Panc1 (cell line): ENCODE data around the gene KRT75. TPM values are rescaled to one million over a fixed set of nuclear protein-coding genes. Genes with fewer than 3 reads are reported as not detected.

Experiments used
- ATAC-seq: fragments of 200-7000 bp; cut with Tn5 transposase; 2 replicates; pipeline ENCODE4 v1.9.1; 2020; ENCODE audit warnings: mild to moderate bottlenecking, moderate library complexity
- BruUV-seq: library from RNA; stranded (reverse); fragments of 400-500 nt; replicated peaks from 2 replicates; lab custom pipeline; 2021; lab: Mats Ljungman, UMichigan
- CTCF ChIA-PET: fragments of 300-600 bp; sonication (Branson Sonifier 250); formaldehyde crosslinking; loops from one replicate; lab custom pipeline; 2022; ENCODE audit warnings: antibody characterized with exemption; lab: Charles Lee
- POLR2A ChIA-PET: fragments of 300-600 bp; sonication (Branson Sonifier 250); formaldehyde crosslinking; loops from one replicate; lab custom pipeline; 2022; ENCODE audit warnings: antibody characterized with exemption; lab: Charles Lee
- DNase-seq: peaks from one replicate; pipeline ENCODE4 v3.0.0-alpha.2; 2010; ENCODE audit warnings: low read depth, low spot score
- H3K27ac ChIP-seq: 2 replicates; pipeline ENCODE4 v1.5.1; 2011; ENCODE audit warnings: mild to moderate bottlenecking, low read length, inconsistent platforms
- H3K27me3 ChIP-seq: fragments of 200-500 bp; sonication (Bioruptor generic); 2 replicates; pipeline ENCODE4 v1.6.0; 2014; ENCODE audit warnings: low read length, inconsistent platforms; ENCODE audit not compliant: control insufficient read depth, insufficient read depth
- H3K36me3 ChIP-seq: fragments of 200-500 bp; sonication (Bioruptor generic); 2 replicates; pipeline ENCODE4 v1.5.1; 2014; ENCODE audit warnings: inconsistent platforms, mild to moderate bottlenecking, low read length, moderate library complexity; ENCODE audit not compliant: control insufficient read depth, insufficient read depth
- H3K4me1 ChIP-seq: 2 replicates; pipeline ENCODE4 v1.5.1; 2011; ENCODE audit warnings: inconsistent platforms, mild to moderate bottlenecking, low read length, moderate library complexity; ENCODE audit not compliant: control insufficient read depth, insufficient read depth
- H3K4me3 ChIP-seq, 2 experiments: 2 replicates each; pipeline ENCODE4 v1.5.1; 2011 to 2012; ENCODE audit warnings: low read depth in 2 of 2, low read length in 2 of 2, mild to moderate bottlenecking in 2 of 2, inconsistent platforms in 1 of 2, moderate library complexity in 1 of 2
- H3K9me3 ChIP-seq: fragments of 200-500 bp; sonication (Bioruptor generic); 2 replicates; pipeline ENCODE4 v1.5.1; 2014; ENCODE audit warnings: low read depth, mild to moderate bottlenecking, inconsistent platforms, low read length, moderate library complexity; ENCODE audit not compliant: control insufficient read depth, insufficient read depth
- CTCF ChIP-seq: fragments of 450-650 bp; IDR thresholded peaks from 2 replicates; pipeline ENCODE4 v1.5.1; 2017; ENCODE audit warnings: mild to moderate bottlenecking
- POLR2AphosphoS5 ChIP-seq: IDR thresholded peaks from 2 replicates; pipeline ENCODE4 v1.6.1; 2012; ENCODE audit warnings: mild to moderate bottlenecking, low read depth, low read length, moderate library complexity
- REST ChIP-seq, 2 experiments: IDR thresholded peaks; 2 replicates each; pipeline ENCODE4 v1.6.1; 2011 to 2012; ENCODE audit warnings: low read depth in 2 of 2, control low read depth in 1 of 2, low read length in 1 of 2, mild to moderate bottlenecking in 1 of 2, moderate library complexity in 1 of 2; ENCODE audit not compliant: insufficient read depth in 1 of 2
- SIN3A ChIP-seq: IDR thresholded peaks from 2 replicates; pipeline ENCODE4 v1.6.1; 2012; ENCODE audit warnings: low read depth, mild to moderate bottlenecking, low read length, moderate library complexity, borderline replicate concordance; ENCODE audit not compliant: insufficient read depth
- TCF7L2 ChIP-seq: IDR thresholded peaks from 2 replicates; pipeline ENCODE4 v1.6.1; 2011; ENCODE audit warnings: mild to moderate bottlenecking, low read depth, low read length, inconsistent platforms
- in situ Hi-C: cut with HindIII; loops from 2 replicates; pipeline ENCODE4 v1.10.0; 2016; ENCODE audit warnings: low sequenced_read_pairs, low pct_unique_long_range_greater_than_20kb
- intact Hi-C: fragments of 100-400 bp; cut with micrococcal nuclease; formaldehyde crosslinking; loops from one replicate; pipeline ENCODE4 v1.10.0; 2022; ENCODE audit not compliant: unreplicated experiment
- total RNA-seq: library from RNA; stranded (reverse); gene quantifications from one replicate; pipeline ENCODE4 v1.2.1, GENCODE V29; 2021; ENCODE audit not compliant: unreplicated experiment

Gene KRT75
- total RNA-seq, 1 experiment from 2014 or later = 0.15 TPM

GRCh38 chr12:52399756-52400155 is 34.4 kb downstream of the KRT75 start:
- 0 out of 2 replicates have a peak, but pooled peaks cover 3% of the 10 kb centered on the region for H3K27me3 ChIP-seq
- DNase-seq (no peak), ATAC-seq (no peak)
- BruUV-seq = no TSS peak
- in situ Hi-C loops (no loop called here), intact Hi-C loops (no loop called here)
- CTCF ChIA-PET = no interaction called here
- H3K4me3 ChIP-seq = no peak overlapping the region
- no peaks in the 10 kb centered on the region for H3K4me1 ChIP-seq
- POLR2A ChIA-PET = no interaction called here
- H3K9me3 ChIP-seq = no peaks in the 10 kb centered on the region
- H3K36me3 ChIP-seq = no peaks in the 10 kb centered on the region
- no peak for TF ChIP-seq SIN3A
- TF ChIP-seq CTCF = no peak
- no peak overlapping the region for H3K27ac ChIP-seq

GRCh38 chr12:52398176-52398575 is 36.0 kb downstream of the KRT75 start:
- ChIA-PET POLR2A (interaction anchor here (0.6 kb wide), 1 partner anchor 247 kb away, joined by 8 read pairs; no protein-coding TSS in a partner anchor), CTCF (no interaction called here)
- intact Hi-C loops = no loop called here
- no TSS peak for BruUV-seq
- ATAC-seq = no peak
- Histone ChIP-seq H3K4me3 (no peak overlapping the region), H3K9me3 (no peaks in the 10 kb centered on the region), H3K27ac (no peak overlapping the region), H3K4me1 (no peaks in the 10 kb centered on the region), H3K36me3 (no peaks in the 10 kb centered on the region), H3K27me3 (0 out of 2 replicates have a peak, but pooled peaks cover 3% of the 10 kb centered on the region)
- no peak for DNase-seq
- TF ChIP-seq TCF7L2 = no peak
- no peak for TF ChIP-seq SIN3A
- no peak for TF ChIP-seq POLR2AphosphoS5
- TF ChIP-seq REST (IDR thresholded peaks at IDR 0.05; ENCODE audit: insufficient read depth in 1 of 2, low read depth in 2 of 2, low read length in 1 of 2) = no peak
- TF ChIP-seq CTCF = no peak
- in situ Hi-C loops = no loop called here
